K562 (cell line): ENCODE results near the gene SEPTIN8. TPM values are rescaled to one million over a fixed set of nuclear protein-coding genes. Genes with fewer than 3 reads are reported as not detected.

Source experiments
- CBFA2T3 ChIP-seq: fragments of 450-650 bp; IDR thresholded peaks from 2 replicates; pipeline ENCODE4 v1.6.1; 2017
- GABPA ChIP-seq: fragments of 200-800 bp; sonication (Bioruptor generic); conservative IDR thresholded peaks from 2 replicates; pipeline ENCODE4 v1.6.1; 2016; ENCODE audit warnings: low read depth, missing genetic modification characterization, missing compliant biosample characterization
- KLF6 ChIP-seq: fragments of 250-450 bp; sonication (Bioruptor Pico); IDR thresholded peaks from 2 replicates; pipeline ENCODE4 v1.4.0; 2020; ENCODE audit warnings: mild to moderate bottlenecking, moderate library complexity, borderline replicate concordance
- NFXL1 ChIP-seq: fragments of 450-650 bp; formaldehyde crosslinking; IDR thresholded peaks from 2 replicates; pipeline ENCODE4 v1.4.0; 2021; ENCODE audit warnings: mild to moderate bottlenecking
- SP1 ChIP-seq: sonication (generic); formaldehyde crosslinking; IDR thresholded peaks from 2 replicates; pipeline ENCODE4 v1.8.1; 2022; ENCODE audit warnings: mild to moderate bottlenecking, missing genetic modification reagents
- ZNF609 ChIP-seq: sonication (generic); formaldehyde crosslinking; IDR thresholded peaks from 2 replicates; pipeline ENCODE4 v1.8.1; 2023; ENCODE audit warnings: missing genetic modification reagents, mild to moderate bottlenecking, borderline replicate concordance
- polyA plus RNA-seq, 8 experiments: library from polyadenylated mRNA; depleted of rRNA in 4 of 8; stranded (reverse) in 5 of 8; unstranded in 3 of 8; fragments of >200 nt; fragmentation: Nextera tagmentation in 2 of 8; fragmentation: Illumina TruSeq in 1 of 8; extraction: Ambion mirVana in 2 of 8; extraction: Trizol in 1 of 8; gene quantifications; 2 replicates each; pipeline versions ENCODE4 v1.2.1 to v1.2.3, GENCODE V29; 2011 to 2014; ENCODE audit warnings: inconsistent platforms in 1 of 8, missing spikeins in 1 of 8
- total RNA-seq, 7 experiments: library from RNA; depleted of rRNA in 6 of 7; stranded (reverse); fragments of >200 nt in 6 of 7; fragmentation: Illumina TruSeq in 2 of 7; extraction: Trizol in 2 of 7; gene quantifications; 2 replicates each; pipeline versions ENCODE4 v1.2.1 to v1.2.3, GENCODE V29; 2011 to 2021; ENCODE audit warnings: low replicate concordance in 1 of 7
- TF ChIP-seq, protein P1 (sequence below), 2 experiments: fragments of 450-650 bp; formaldehyde crosslinking in 1 of 2; IDR thresholded peaks; 2 replicates each; pipeline versions ENCODE4 v1.4.0 to v1.6.1; 2014 to 2020; ENCODE audit warnings: mild to moderate bottlenecking in 2 of 2, borderline replicate concordance in 1 of 2, low read depth in 1 of 2
- TF ChIP-seq, protein P2 (sequence below), 2 experiments: IDR thresholded peaks; 2 replicates each; pipeline ENCODE4 v1.6.1; 2012; ENCODE audit warnings: improper control_type of control experiment in 2 of 2, low read depth in 2 of 2, low read length in 2 of 2, borderline replicate concordance in 1 of 2

Gene SEPTIN8
- total and polyA plus RNA-seq, 9 of the 15 experiments (the other 6 are each of a cell fraction or from before 2014, with no cell fraction given): 19.3 to 142 (median 101) TPM

GRCh38 chr5:132777209-132778069 lies at the start of gene SEPTIN8 (continued):
- TF ChIP-seq, protein P1, sequence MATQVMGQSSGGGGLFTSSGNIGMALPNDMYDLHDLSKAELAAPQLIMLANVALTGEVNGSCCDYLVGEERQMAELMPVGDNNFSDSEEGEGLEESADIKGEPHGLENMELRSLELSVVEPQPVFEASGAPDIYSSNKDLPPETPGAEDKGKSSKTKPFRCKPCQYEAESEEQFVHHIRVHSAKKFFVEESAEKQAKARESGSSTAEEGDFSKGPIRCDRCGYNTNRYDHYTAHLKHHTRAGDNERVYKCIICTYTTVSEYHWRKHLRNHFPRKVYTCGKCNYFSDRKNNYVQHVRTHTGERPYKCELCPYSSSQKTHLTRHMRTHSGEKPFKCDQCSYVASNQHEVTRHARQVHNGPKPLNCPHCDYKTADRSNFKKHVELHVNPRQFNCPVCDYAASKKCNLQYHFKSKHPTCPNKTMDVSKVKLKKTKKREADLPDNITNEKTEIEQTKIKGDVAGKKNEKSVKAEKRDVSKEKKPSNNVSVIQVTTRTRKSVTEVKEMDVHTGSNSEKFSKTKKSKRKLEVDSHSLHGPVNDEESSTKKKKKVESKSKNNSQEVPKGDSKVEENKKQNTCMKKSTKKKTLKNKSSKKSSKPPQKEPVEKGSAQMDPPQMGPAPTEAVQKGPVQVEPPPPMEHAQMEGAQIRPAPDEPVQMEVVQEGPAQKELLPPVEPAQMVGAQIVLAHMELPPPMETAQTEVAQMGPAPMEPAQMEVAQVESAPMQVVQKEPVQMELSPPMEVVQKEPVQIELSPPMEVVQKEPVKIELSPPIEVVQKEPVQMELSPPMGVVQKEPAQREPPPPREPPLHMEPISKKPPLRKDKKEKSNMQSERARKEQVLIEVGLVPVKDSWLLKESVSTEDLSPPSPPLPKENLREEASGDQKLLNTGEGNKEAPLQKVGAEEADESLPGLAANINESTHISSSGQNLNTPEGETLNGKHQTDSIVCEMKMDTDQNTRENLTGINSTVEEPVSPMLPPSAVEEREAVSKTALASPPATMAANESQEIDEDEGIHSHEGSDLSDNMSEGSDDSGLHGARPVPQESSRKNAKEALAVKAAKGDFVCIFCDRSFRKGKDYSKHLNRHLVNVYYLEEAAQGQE (IDR thresholded peaks at IDR 0.05; ENCODE audit: borderline replicate concordance): no peak
- TF ChIP-seq, protein P1 (CRISPR knock-in tag; IDR thresholded peaks at IDR 0.05; ENCODE audit: low read depth): no peak
- TF ChIP-seq ZNF609 (CRISPR knock-in tag): no peak
- TF ChIP-seq, protein P2, sequence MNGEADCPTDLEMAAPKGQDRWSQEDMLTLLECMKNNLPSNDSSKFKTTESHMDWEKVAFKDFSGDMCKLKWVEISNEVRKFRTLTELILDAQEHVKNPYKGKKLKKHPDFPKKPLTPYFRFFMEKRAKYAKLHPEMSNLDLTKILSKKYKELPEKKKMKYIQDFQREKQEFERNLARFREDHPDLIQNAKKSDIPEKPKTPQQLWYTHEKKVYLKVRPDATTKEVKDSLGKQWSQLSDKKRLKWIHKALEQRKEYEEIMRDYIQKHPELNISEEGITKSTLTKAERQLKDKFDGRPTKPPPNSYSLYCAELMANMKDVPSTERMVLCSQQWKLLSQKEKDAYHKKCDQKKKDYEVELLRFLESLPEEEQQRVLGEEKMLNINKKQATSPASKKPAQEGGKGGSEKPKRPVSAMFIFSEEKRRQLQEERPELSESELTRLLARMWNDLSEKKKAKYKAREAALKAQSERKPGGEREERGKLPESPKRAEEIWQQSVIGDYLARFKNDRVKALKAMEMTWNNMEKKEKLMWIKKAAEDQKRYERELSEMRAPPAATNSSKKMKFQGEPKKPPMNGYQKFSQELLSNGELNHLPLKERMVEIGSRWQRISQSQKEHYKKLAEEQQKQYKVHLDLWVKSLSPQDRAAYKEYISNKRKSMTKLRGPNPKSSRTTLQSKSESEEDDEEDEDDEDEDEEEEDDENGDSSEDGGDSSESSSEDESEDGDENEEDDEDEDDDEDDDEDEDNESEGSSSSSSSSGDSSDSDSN (IDR thresholded peaks at IDR 0.05; ENCODE audit: borderline replicate concordance in 1 of 2, low read depth in 2 of 2, low read length in 2 of 2): no peak; a peak in 2 of 4 replicates
- no peak for TF ChIP-seq SP1 (CRISPR knock-in tag)
- TF ChIP-seq GABPA: 0 out of 2 replicates have a peak, but pooled peaks have one; percentile 46
- TF ChIP-seq CBFA2T3: no peak
- TF ChIP-seq NFXL1 (CRISPR knock-in tag): no peak
- TF ChIP-seq KLF6 (CRISPR knock-in tag): no peak
